GM06990 (cell line): Measurements from ENCODE around the gene TTC7B.

Experiments used
- DNase-seq: peaks from one replicate; pipeline ENCODE4 v3.0.0-alpha.2; 2011; ENCODE audit not compliant: insufficient read length; ENCODE audit errors: extremely low read depth
- H3K27me3 ChIP-seq: replicated peaks from 2 replicates; pipeline ENCODE4 v1.6.0; 2011; ENCODE audit warnings: low read length; ENCODE audit not compliant: control insufficient read depth, insufficient read depth
- H3K36me3 ChIP-seq: 2 replicates; pipeline ENCODE4 v1.5.1; 2011; ENCODE audit warnings: low read length; ENCODE audit not compliant: control insufficient read depth, insufficient read depth
- H3K4me3 ChIP-seq: replicated peaks from 2 replicates; pipeline ENCODE4 v1.5.1; 2011; ENCODE audit warnings: low read depth, mild to moderate bottlenecking, control low read depth, low read length
- CTCF ChIP-seq: IDR thresholded peaks from 2 replicates; pipeline ENCODE4 v1.5.1; 2011; ENCODE audit warnings: low read length, control low read depth, mild to moderate bottlenecking, inconsistent platforms; ENCODE audit not compliant: insufficient read depth, poor library complexity, severe bottlenecking

The TTC7B gene

GRCh38 chr14:90487462-90487861 lies 328.8 kb downstream of the TTC7B start:
- Histone ChIP-seq H3K4me3 (no peak overlapping the region), H3K27me3 (no peaks in the 10 kb centered on the region; the same call in 1 of the 2 replicates), H3K36me3 (no peaks in the 10 kb centered on the region)
- no peak for DNase-seq
- TF ChIP-seq CTCF = no peak

GRCh38 chr14:90487031-90487430 lies 329.2 kb downstream of the TTC7B start:
- no peaks in the 10 kb centered on the region for H3K36me3 ChIP-seq
- H3K27me3 ChIP-seq = no peaks in the 10 kb centered on the region; the same call in 1 of the 2 replicates
- no peak for DNase-seq
- no peak for TF ChIP-seq CTCF
- H3K4me3 ChIP-seq = no peak overlapping the region

- Histone ChIP-seq H3K36me3 (no peaks in the 10 kb centered on the region), H3K4me3 (no peak overlapping the region), H3K27me3 (no peaks in the 10 kb centered on the region)
- DNase-seq = no peak
- no peak for TF ChIP-seq CTCF
These were observed 331.9 kb downstream of the TTC7B start for GRCh38 chr14:90484291-90484690.

- no peak for TF ChIP-seq CTCF
- no peak for DNase-seq
These were observed 332.7 kb downstream of the TTC7B start for GRCh38 chr14:90483571-90483974.

GRCh38 chr14:90483117-90483516 lies 333.1 kb downstream of the TTC7B start:
- no peaks in the 10 kb centered on the region for H3K27me3 ChIP-seq
- no peak for DNase-seq
- no peak overlapping the region for H3K4me3 ChIP-seq
- no peaks in the 10 kb centered on the region for H3K36me3 ChIP-seq
- TF ChIP-seq CTCF = no peak

More at GRCh38 chr14:90483571-90483974, 332.7 kb downstream of the TTC7B start:
- H3K4me3 ChIP-seq = no peak overlapping the region
- H3K27me3 ChIP-seq = no peaks in the 10 kb centered on the region
- no peaks in the 10 kb centered on the region for H3K36me3 ChIP-seq

GRCh38 chr14:90475298-90475697 lies 340.9 kb downstream of the TTC7B start:
- TF ChIP-seq CTCF = no peak
- H3K27me3 ChIP-seq = no peaks in the 10 kb centered on the region
- H3K4me3 ChIP-seq = no peak overlapping the region

More at GRCh38 chr14:90475298-90475697, 340.9 kb downstream of the TTC7B start:
- DNase-seq = no peak
- H3K36me3 ChIP-seq = no peaks in the 10 kb centered on the region
